Measurements from ENCODE around the gene PA2G4.
"Not testable (repeated sequence)": the region's sequence is repeated elsewhere in the genome, so short reads cannot be mapped to it uniquely, and the experiment has no call there.

PA2G4 gene

GRCh38 chr12:56102683-56103065 lies 1.7 kb upstream of the PA2G4 start:
- no peak for DNase-seq

GRCh38 chr12:56103066-56103711 lies 1.2 kb upstream of the PA2G4 start:
- DNase-seq: no peak

GRCh38 chr12:56103823-56104108 lies 593 bp upstream of the PA2G4 start:
- no peak for DNase-seq

- peak; percentile 28 for DNase-seq
These were observed 653 bp downstream of the PA2G4 start for GRCh38 chr12:56104815-56105608.

GRCh38 chr12:56105609-56105902 lies 1.2 kb downstream of the PA2G4 start:
- no peak for DNase-seq

GRCh38 chr12:56107242-56107641 lies 2.9 kb downstream of the PA2G4 start:
- DNase-seq: no peak

GRCh38 chr12:56110571-56110970 lies 6.2 kb downstream of the PA2G4 start:
- no peak for DNase-seq

- no peak for DNase-seq
These were observed 9.7 kb downstream of the PA2G4 start for GRCh38 chr12:56114084-56114483.

GRCh38 chr12:56115329-56115728 lies 11.0 kb downstream of the PA2G4 start:
- no peak for DNase-seq

- DNase-seq: peak; percentile 96
These were observed 12.1 kb downstream of the PA2G4 start, which contains the start of gene RPL41 for GRCh38 chr12:56116267-56117081. Gene RPL41 (plus strand): TSS chr12:56116633.

- not testable (repeated sequence) for DNase-seq
These were observed 12.8 kb downstream of the PA2G4 start for GRCh38 chr12:56117082-56117706.

- DNase-seq: peak; percentile 94
These were observed 13.7 kb downstream of the PA2G4 start, which contains the start of gene ZC3H10 for GRCh38 chr12:56117778-56118687. Gene ZC3H10 (plus strand): TSS chr12:56118266. CDS start chr12:56120563, 2,297 bp downstream.

GRCh38 chr12:56118688-56119357 lies 14.5 kb downstream of the PA2G4 start:
- DNase-seq: no peak

GRCh38 chr12:56119361-56119796 lies 15.0 kb downstream of the PA2G4 start:
- DNase-seq: peak; percentile 55

GRCh38 chr12:56120158-56120846 lies 15.9 kb downstream of the PA2G4 start:
- no peak for DNase-seq

- DNase-seq: no peak
These were observed 17.0 kb downstream of the PA2G4 start for GRCh38 chr12:56121204-56121870.

- no peak for DNase-seq
These were observed 18.3 kb downstream of the PA2G4 start for GRCh38 chr12:56122637-56123036.

- DNase-seq: no peak
These were observed 19.8 kb downstream of the PA2G4 start for GRCh38 chr12:56124133-56124532.

GRCh38 chr12:56126732-56127239 lies 22.4 kb downstream of the PA2G4 start:
- DNase-seq: no peak

GRCh38 chr12:56127485-56127887 lies 23.1 kb downstream of the PA2G4 start:
- DNase-seq: no peak

Measured in activated T-cell treated with anti-CD3 and anti-CD28 coated beads, Interleukin-2, amount 50 U/mL, for 1 hour (primary cell).